ENCODE measurements around the gene NR4A1.

NR4A1 gene

DNA sequence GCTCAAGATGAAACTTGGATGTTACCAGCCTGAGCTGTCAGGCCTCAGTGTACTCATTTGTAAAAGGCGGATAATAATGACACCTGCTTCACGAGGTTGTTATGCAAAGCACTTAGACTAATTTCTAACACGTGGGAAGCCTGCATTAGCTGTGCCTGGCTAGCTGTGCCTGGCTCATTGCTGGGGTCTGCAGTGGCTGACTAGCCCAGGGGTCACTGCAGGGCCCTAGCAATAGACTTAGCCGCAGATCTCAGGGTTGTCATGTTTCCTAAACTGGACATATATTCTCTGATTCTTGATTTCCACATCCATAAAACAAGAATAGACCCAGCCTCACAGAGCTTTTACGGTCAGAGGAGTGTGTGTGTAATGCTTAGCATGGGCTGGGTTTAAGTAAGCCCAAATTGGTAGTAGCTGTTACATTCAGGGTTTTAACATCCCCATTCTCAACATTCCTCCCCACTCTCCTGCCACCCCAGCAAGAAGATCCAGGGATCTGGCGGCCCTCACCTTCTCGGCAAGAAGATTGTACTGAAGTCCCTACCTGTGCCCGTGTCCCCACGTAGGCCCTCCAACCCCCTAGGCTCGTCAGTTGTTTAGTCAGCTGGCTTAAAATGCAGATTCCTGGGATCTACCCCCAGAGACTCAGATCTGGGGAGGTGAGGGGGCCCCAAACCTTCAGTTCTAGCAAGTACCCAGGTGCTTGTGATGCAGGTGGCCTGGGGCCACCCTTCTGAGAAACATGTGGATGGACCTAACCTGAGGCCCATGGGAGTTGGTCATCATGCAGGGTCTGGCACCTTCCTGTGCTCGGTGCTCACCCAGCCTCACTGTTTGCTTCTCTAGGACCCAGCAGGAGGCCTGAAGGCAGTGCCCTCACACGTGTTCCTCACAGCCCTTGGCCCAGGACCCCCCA lies 8.6 kb downstream of the NR4A1 start (continued):
- TF ChIP-seq, protein P1, sequence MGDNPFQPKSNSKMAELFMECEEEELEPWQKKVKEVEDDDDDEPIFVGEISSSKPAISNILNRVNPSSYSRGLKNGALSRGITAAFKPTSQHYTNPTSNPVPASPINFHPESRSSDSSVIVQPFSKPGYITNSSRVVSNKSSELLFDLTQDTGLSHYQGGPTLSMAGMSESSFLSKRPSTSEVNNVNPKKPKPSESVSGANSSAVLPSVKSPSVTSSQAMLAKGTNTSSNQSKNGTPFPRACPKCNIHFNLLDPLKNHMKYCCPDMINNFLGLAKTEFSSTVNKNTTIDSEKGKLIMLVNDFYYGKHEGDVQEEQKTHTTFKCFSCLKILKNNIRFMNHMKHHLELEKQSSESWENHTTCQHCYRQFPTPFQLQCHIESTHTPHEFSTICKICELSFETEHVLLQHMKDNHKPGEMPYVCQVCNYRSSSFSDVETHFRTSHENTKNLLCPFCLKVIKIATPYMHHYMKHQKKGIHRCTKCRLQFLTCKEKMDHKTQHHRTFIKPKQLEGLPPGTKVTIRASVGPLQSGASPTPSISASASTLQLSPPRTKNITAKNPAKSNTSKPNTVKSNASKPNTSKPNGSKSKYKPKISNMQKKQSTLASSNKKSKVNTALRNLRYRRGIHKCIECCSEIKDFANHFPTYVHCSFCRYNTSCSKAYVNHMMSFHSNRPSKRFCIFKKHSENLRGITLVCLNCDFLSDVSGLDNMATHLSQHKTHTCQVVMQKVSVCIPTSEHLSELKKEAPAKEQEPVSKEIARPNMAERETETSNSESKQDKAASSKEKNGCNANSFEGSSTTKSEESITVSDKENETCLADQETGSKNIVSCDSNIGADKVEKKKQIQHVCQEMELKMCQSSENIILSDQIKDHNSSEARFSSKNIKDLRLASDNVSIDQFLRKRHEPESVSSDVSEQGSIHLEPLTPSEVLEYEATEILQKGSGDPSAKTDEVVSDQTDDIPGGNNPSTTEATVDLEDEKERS (tag by site-specific recombination; IDR thresholded peaks at IDR 0.05), result no peak
- TF ChIP-seq ZFP41 (tag by site-specific recombination; IDR thresholded peaks at IDR 0.05; ENCODE audit: borderline replicate concordance) (no peak), ZBTB20 (tag by site-specific recombination; IDR thresholded peaks at IDR 0.05) (peak; percentile 18; the same call in 1 of the 2 replicates)

DNA sequence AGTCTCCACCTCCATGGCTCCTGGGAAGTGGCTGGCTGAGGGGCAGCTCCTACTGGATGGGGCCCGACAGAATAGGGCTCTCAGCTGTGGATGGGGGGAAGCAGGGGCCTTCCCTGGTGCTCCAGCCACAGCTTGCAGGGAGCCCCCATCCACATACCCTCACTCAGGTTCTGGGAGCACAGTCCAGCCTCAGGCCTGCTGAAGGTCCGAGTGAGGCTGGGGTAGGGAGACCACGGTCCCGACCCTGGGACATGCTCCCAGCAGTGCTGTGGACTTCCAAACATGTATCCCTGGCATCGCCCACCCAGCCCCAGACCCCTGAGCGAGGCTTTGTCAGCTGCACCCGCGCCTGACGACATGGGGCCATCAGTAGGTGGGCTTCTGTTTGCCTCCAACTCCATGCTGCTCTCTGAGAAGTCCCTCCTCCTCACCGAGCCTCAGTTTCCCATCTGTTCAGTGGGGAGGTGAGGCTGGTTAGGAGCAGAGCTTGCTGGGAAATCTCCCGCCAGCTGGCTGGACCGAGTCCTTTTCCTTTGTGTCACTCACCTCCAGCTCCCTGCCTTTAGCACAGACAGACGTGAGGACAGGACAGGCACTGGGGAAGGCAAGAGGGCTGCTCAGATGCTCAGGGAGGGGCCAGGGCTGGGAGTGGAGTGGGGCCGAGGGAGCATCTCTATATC lies 9.4 kb downstream of the NR4A1 start:
- Histone ChIP-seq H3K36me3 (ENCODE audit: control insufficient read depth in 2 of 2, insufficient read depth in 1 of 2, low read length in 2 of 2) (peaks cover 0 to 28% of the 10 kb centered on the region in 2 experiments; a peak in 1 of 3 replicates), H3K4me3 (ENCODE audit: low read depth, low read length) (no peak overlapping the region), H3K4me1 (ENCODE audit: control insufficient read depth, insufficient read depth, low read length) (no peaks in the 10 kb centered on the region), H3K9me3 (ENCODE audit: control insufficient read depth, insufficient read depth, low read depth, low read length) (no peaks in the 10 kb centered on the region), H3K27ac (ENCODE audit: extremely low read depth, low read depth, low read length) (no peak overlapping the region)
- POLR2A ChIA-PET, result no interaction called here
- no peak for TF ChIP-seq ZXDB (tag by site-specific recombination; IDR thresholded peaks at IDR 0.05)
- TF ChIP-seq ZFP3 (tag by site-specific recombination; IDR thresholded peaks at IDR 0.05; ENCODE audit: low read depth), result no peak
- TF ChIP-seq, protein P2, sequence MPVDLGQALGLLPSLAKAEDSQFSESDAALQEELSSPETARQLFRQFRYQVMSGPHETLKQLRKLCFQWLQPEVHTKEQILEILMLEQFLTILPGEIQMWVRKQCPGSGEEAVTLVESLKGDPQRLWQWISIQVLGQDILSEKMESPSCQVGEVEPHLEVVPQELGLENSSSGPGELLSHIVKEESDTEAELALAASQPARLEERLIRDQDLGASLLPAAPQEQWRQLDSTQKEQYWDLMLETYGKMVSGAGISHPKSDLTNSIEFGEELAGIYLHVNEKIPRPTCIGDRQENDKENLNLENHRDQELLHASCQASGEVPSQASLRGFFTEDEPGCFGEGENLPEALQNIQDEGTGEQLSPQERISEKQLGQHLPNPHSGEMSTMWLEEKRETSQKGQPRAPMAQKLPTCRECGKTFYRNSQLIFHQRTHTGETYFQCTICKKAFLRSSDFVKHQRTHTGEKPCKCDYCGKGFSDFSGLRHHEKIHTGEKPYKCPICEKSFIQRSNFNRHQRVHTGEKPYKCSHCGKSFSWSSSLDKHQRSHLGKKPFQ (tag by site-specific recombination; IDR thresholded peaks at IDR 0.05), result no peak
- TF ChIP-seq, protein P3, sequence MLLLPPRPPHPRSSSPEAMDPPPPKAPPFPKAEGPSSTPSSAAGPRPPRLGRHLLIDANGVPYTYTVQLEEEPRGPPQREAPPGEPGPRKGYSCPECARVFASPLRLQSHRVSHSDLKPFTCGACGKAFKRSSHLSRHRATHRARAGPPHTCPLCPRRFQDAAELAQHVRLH (tag by site-specific recombination; IDR thresholded peaks at IDR 0.05), result no peak
- CTCF ChIA-PET, result interaction anchor here (0.7 to 34.8 kb wide), 4 partner anchors 10 to 267 kb away, joined by 3 to 794 read pairs (median 6); no protein-coding TSS in a partner anchor

DNA sequence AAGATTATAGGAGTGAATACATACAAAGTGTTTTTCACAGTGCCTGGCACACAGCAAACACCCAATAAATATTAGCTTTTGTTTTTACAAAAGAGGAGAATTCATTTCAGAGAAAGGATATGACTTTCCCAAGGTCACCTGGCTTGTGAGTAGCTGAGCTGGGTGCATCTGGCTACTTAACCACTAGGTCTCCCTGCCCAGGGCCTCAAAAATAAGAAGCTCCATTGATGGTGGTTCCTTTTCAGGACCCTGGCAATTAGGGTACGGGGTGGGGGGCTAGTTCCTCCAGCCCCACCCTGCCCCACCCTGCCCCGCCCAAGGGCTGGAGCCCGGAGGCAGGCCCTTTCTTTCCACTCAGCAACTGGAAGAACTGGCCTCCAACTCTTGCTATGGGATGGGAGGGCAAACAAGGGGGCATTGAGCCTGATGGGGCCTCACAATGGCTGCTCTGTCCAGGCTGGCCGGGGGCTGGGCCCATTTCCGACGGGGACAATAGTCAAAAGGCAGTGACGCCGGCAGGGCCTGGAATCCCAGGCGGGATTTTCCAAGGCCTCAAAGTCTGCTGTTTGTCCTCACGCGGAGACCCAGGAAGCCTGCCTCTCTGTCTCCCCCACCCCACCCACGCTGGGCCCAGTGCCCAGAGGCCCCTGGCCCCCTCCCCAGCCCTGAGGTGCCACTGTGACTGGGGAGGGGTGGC lies 10.4 kb downstream of the NR4A1 start:
- Histone ChIP-seq H3K4me1 (ENCODE audit: control insufficient read depth, insufficient read depth, low read length) (no peaks in the 10 kb centered on the region), H3K9me3 (ENCODE audit: control insufficient read depth, insufficient read depth, low read depth, low read length) (no peaks in the 10 kb centered on the region), H3K36me3 (ENCODE audit: control insufficient read depth in 2 of 2, insufficient read depth in 1 of 2, low read length in 2 of 2) (peaks cover 0 to 21% of the 10 kb centered on the region in 2 experiments; a peak in 1 of 3 replicates), H3K27ac (ENCODE audit: extremely low read depth, low read depth, low read length) (no peak overlapping the region), H3K4me3 (ENCODE audit: low read depth, low read length) (no peak overlapping the region)
- ChIA-PET POLR2A (no interaction called here), CTCF (interaction anchor here (0.7 to 34.8 kb wide), 4 partner anchors 9 to 266 kb away, joined by 3 to 794 read pairs (median 4); no protein-coding TSS in a partner anchor)
- no peak for TF ChIP-seq GLIS2 (tag by site-specific recombination; IDR thresholded peaks at IDR 0.05)
- no peak for TF ChIP-seq ZNF404 (tag by site-specific recombination; IDR thresholded peaks at IDR 0.05)
- TF ChIP-seq ZNF19 (tag by site-specific recombination; IDR thresholded peaks at IDR 0.05; ENCODE audit: low read depth), result no peak
- no peak for TF ChIP-seq ZNF660 (tag by site-specific recombination; IDR thresholded peaks at IDR 0.05)
- no peak for TF ChIP-seq ZNF335 (tag by site-specific recombination; conservative IDR thresholded peaks at IDR 0.05)
- TF ChIP-seq HOXA7 (CRISPR knock-in tag; IDR thresholded peaks at IDR 0.05; ENCODE audit: borderline replicate concordance), result no peak
- TF ChIP-seq KLF8 (tag by site-specific recombination; IDR thresholded peaks at IDR 0.05), result peak; percentile 45; the same call in 1 of the 2 replicates
- peak; percentile 73 for TF ChIP-seq KLF1 (tag by site-specific recombination; IDR thresholded peaks at IDR 0.05)
